ENCODE data around the gene OR5T3. TPM values are rescaled to one million over a fixed set of nuclear protein-coding genes. Genes with fewer than 3 reads are reported as not detected.

The OR5T3 gene
- not detected in 5 replicates for total RNA-seq (2022; extraction: Qiagen RNA extraction)

DNA sequence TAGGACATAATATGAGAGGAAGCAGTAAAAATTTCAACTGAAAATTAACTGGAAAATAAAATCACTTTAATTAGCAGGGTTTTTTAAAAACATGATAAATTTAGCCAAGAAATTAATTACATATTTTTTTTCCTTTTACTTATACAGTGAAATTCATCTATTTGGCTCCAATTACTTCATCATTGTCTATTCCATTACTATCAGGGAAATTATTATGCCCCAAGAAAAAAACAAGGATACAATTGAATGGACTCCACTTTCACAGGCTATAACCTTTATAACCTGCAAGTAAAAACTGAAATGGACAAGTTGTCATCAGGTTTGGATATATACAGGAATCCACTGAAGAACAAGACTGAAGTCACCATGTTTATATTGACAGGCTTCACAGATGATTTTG, at the start of gene OR5T3:
Gene OR5T3 (plus strand): TSS at position 301 of the 400 bp plus-strand sequence. CDS start 0 bp downstream, at position 301.

DNA sequence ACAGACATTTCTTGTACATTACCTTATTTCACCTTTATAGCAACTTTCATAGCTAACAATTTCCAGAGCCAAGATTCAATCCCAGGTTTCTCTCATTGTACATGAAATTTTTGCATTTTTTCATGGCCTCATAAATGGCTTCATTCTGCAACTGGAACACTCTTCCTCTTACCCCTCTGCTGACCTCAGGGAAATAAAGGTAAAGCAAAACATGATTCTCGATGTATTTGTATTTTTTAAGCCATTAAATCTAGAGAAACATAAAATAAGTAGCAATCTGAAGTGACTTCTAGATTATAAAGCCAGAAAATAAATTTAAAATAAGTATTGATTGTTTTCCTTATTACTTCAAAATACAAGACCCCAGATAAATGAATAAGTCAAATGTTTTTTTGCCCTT, 17.9 kb upstream of the OR5T3 start, which contains the start of gene OR5T2:
Gene OR5T2 (minus strand): TSS at position 101 of the 400 bp plus-strand sequence. CDS start 1,193 bp downstream, outside the sequence.

DNA sequence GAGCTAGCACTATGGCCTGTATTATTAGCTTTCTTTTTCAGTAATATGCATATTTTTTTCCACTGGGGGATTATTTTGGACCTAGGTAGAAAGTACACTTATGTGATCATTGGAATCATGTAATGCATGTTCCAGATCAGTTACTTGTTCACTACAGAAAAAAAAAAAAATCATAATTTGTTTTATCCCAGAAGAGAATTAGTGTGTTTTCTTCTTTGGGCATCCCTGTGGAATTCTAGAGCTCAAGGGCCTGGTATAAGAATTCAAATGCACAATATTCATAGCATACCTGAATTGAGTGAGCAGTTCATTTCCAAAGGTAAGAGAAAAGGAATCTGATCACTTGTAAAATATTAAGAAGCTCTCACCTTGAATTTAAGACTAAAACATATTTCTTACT, 21.8 kb downstream of the OR5T3 start, which contains the start of gene OR5T1:
Gene OR5T1 (plus strand): TSS at position 301 of the 400 bp plus-strand sequence. CDS start 1,485 bp downstream, outside the sequence.

DNA sequence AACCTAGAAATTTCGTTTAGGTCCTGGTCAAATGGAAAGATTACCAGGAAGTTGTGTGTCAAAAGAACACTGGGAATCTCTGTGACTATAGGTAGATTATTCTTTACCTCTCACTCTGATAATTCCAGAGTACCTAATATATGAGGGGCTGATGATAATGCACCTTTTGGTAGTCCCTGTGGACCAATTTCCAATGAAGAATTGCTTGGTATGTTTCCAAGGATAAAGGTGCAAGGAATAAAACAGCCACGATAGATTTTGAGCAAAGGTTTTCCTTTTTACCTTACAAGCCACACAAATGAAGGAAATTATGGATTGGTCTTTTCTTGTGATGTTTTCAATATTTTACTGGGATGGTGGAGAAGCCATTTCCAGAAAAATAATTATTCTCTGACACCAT, 40.1 kb downstream of the OR5T3 start, which contains the start of gene OR8H1:
Gene OR8H1 (minus strand): TSS at position 101 of the 400 bp plus-strand sequence. CDS start 1,192 bp downstream, outside the sequence.

Other genes with a start within 250 kb of the OR5T3 start
- not detected in 5 replicates for gene OR5AS1, start 224.6 kb upstream of the OR5T3 start, total RNA-seq (2022; extraction: Qiagen RNA extraction)
- gene OR8I2, start 158.9 kb upstream of the OR5T3 start, total RNA-seq (2022; extraction: Qiagen RNA extraction): not detected in 5 replicates
- gene OR8H2, start 148.6 kb upstream of the OR5T3 start, total RNA-seq (2022; extraction: Qiagen RNA extraction): not detected in 5 replicates
- not detected in 5 replicates for gene OR8H3, start 129.9 kb upstream of the OR5T3 start, total RNA-seq (2022; extraction: Qiagen RNA extraction)
- gene OR8J3, start 112.1 kb upstream of the OR5T3 start, total RNA-seq (2022; extraction: Qiagen RNA extraction): not detected in 5 replicates
- not detected in 5 replicates for gene OR8K5, start 91.9 kb upstream of the OR5T3 start, total RNA-seq (2022; extraction: Qiagen RNA extraction)
- not detected in 5 replicates for gene OR5J2, start 75.6 kb upstream of the OR5T3 start, total RNA-seq (2022; extraction: Qiagen RNA extraction)
- not detected in 5 replicates for gene OR5T2, start 18.0 kb upstream of the OR5T3 start, total RNA-seq (2022; extraction: Qiagen RNA extraction)
- gene OR5T1, start 21.9 kb downstream of the OR5T3 start, total RNA-seq (2022; extraction: Qiagen RNA extraction): not detected in 5 replicates
- gene OR8H1, start 40.0 kb downstream of the OR5T3 start, total RNA-seq (2022; extraction: Qiagen RNA extraction): not detected in 5 replicates
- not detected in 5 replicates for gene OR8K3, start 62.9 kb downstream of the OR5T3 start, total RNA-seq (2022; extraction: Qiagen RNA extraction)
- gene OR8K1, start 93.8 kb downstream of the OR5T3 start, total RNA-seq (2022; extraction: Qiagen RNA extraction): not detected in 5 replicates
- gene OR8J1, start 102.0 kb downstream of the OR5T3 start, total RNA-seq (2022; extraction: Qiagen RNA extraction): not detected in 5 replicates
- gene OR8U1, start 123.4 kb downstream of the OR5T3 start, total RNA-seq (2022; extraction: Qiagen RNA extraction): not detected in 5 replicates
- not detected in 5 replicates for gene OR5AL1, start 160.4 kb downstream of the OR5T3 start, total RNA-seq (2022; extraction: Qiagen RNA extraction)
- not detected in 5 replicates for gene OR5M3, start 221.1 kb downstream of the OR5T3 start, total RNA-seq (2022; extraction: Qiagen RNA extraction)
- not detected in 5 replicates for gene OR5M8, start 239.1 kb downstream of the OR5T3 start, total RNA-seq (2022; extraction: Qiagen RNA extraction)

All from A549 treated with CORT108297 at 1 μM for 4 hours (cell line).